ENCODE results near the gene NLGN4X.

The NLGN4X gene

DNA sequence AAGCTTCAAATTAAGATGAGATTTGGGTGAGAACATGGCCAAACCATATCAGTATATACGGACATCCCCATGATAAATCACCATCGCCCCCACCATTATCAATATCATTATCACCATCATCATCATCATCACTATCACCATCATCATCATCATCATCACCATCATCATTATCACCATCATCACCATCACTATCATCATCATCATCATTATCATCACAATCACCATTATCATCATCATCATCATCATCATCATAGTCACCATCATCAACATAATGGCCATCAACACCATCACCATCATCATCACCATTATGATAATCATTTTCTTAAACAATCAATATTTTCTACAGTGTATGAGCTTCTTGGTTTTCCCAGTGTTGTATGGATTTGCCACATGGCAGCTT lies 360.9 kb downstream of the NLGN4X start:
- DNase-seq (ENCODE audit: low spot score), result no peak

- no peak for DNase-seq (ENCODE audit: low spot score)
These were observed 371.4 kb downstream of the NLGN4X start for GRCh38 chrX:5857232-5857631.

DNA sequence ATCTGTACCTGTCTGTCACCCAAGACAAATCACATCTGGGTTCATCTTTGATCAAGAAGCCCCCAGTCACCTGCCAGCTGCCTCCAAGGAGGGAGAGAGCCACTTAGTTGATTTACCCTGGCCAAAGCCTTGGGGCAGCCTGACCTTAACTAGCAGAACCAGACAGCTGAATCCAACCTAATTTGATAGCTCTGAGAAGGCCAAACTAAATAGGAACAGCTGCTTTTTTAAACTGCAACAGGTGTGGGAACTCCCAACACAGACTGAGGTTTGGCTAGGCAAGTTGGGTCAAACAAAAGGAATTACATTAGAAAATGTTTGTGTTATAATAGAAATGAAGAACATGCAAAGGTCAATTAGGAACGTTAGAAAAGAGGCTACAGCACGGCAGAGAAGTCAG lies 375.7 kb downstream of the NLGN4X start:
- DNase-seq (ENCODE audit: low spot score), result no peak

GRCh38 chrX:5842601-5843000 lies 386.1 kb downstream of the NLGN4X start:
- no peak for DNase-seq (ENCODE audit: low spot score)
